ENCODE results near the gene TMEM59L.

DNA sequence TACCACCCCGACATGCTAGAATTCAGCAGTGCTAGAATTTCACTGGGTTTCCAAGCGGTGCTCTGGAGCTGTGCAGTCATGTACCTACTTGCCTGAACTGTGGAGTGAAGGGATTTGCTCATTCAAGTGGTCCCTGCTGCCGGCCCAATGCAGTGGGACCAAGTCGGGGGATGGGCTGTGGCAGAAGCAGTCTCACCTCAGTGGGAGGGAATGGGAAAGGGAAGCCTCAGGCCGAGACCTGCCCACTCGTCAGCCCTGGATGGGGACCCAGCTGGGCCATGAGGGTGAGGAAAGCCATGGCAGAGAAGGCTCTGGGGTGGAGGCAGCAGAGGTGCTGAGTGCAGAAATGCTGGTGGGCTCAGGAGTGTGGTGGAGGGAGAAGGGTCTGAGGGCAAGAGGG lies 39.1 kb downstream of the TMEM59L start:
- TF ChIP-seq, protein P1, sequence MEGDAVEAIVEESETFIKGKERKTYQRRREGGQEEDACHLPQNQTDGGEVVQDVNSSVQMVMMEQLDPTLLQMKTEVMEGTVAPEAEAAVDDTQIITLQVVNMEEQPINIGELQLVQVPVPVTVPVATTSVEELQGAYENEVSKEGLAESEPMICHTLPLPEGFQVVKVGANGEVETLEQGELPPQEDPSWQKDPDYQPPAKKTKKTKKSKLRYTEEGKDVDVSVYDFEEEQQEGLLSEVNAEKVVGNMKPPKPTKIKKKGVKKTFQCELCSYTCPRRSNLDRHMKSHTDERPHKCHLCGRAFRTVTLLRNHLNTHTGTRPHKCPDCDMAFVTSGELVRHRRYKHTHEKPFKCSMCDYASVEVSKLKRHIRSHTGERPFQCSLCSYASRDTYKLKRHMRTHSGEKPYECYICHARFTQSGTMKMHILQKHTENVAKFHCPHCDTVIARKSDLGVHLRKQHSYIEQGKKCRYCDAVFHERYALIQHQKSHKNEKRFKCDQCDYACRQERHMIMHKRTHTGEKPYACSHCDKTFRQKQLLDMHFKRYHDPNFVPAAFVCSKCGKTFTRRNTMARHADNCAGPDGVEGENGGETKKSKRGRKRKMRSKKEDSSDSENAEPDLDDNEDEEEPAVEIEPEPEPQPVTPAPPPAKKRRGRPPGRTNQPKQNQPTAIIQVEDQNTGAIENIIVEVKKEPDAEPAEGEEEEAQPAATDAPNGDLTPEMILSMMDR (IDR thresholded peaks at IDR 0.05), result no peak
- TF ChIP-seq POLR2A (IDR thresholded peaks at IDR 0.05), result no peak
- no peak for TF ChIP-seq POLR2AphosphoS5 (IDR thresholded peaks at IDR 0.05)
